Esophagus squamous epithelium (tissue), 5 donors: ENCODE measurements around the gene OR51G2. TPM values are rescaled to one million over a fixed set of nuclear protein-coding genes. Genes with fewer than 3 reads are reported as not detected.

Experiments used
- DNase-seq: peaks from one replicate; lab custom pipeline; 2025; lab: John Stamatoyannopoulos, UW
- H3K27ac ChIP-seq, 4 donors: fragments of 200-600 bp; sonication (generic); one replicate each; pipeline ENCODE4 v1.5.1; 2016 to 2019; ENCODE audit warnings: mild to moderate bottlenecking in 1 of 4
- H3K27me3 ChIP-seq, 4 donors: fragments of 200-600 bp; sonication (generic); 1 replicate in 3 of 4; 2 replicates in 1 of 4; pipeline versions ENCODE4 v1.5.1 to v1.6.0; 2017 to 2021; ENCODE audit warnings: antibody characterized with exemption in 1 of 4
- H3K36me3 ChIP-seq, 3 donors: fragments of 200-600 bp; sonication (generic); one replicate each; pipeline ENCODE4 v1.5.1; 2016 to 2019
- H3K4me1 ChIP-seq, 3 donors: fragments of 200-600 bp; sonication (generic); one replicate each; pipeline ENCODE4 v1.5.1; 2017 to 2019
- H3K4me3 ChIP-seq, 4 donors: fragments of 200-600 bp; sonication (generic); 1 replicate in 3 of 4; 2 replicates in 1 of 4; pipeline ENCODE4 v1.5.1; 2016 to 2019; ENCODE audit warnings: mild to moderate bottlenecking in 2 of 4, moderate library complexity in 1 of 4
- H3K9me3 ChIP-seq, 3 donors: fragments of 200-600 bp; sonication (generic); one replicate each; pipeline ENCODE4 v1.5.1; 2016 to 2019
- CTCF ChIP-seq, 6 experiments: fragments of 450-650 bp in 4 of 6; fragments of 200-600 bp in 2 of 6; sonication (generic) in 2 of 6; IDR thresholded peaks; one replicate each; pipeline ENCODE4 v1.5.1; 2016 to 2019; ENCODE audit warnings: antibody characterized with exemption in 6 of 6, mild to moderate bottlenecking in 4 of 6, moderate library complexity in 4 of 6
- POLR2A ChIP-seq, 4 donors: fragments of 450-650 bp; IDR thresholded peaks; one replicate each; pipeline ENCODE4 v1.6.1; 2017; ENCODE audit warnings: antibody characterized with exemption in 4 of 4, mild to moderate bottlenecking in 4 of 4, moderate library complexity in 3 of 4
- WGBS, 2 donors: methylation state at CpG; one replicate each; pipeline ENCODE4 v1.1.5; 2018; 5-methylcytosine and 5-hydroxymethylcytosine counted together
- intact Hi-C: fragments of 100-400 bp; cut with DNase I; formaldehyde crosslinking; loops from one replicate; pipeline ENCODE4 v1.15.0; 2022
- total RNA-seq, 4 donors: library from RNA; depleted of rRNA; stranded (reverse); fragments of >200 nt; gene quantifications; one replicate each; pipeline ENCODE4 v1.1.0, GENCODE V29; 2016
- donor health status: DM: yes; HTN: yes; CAD: no.

OR51G2 gene
- total RNA-seq, 4 donors from 2014 or later, result not detected

- WGBS, 2 donors, result 83 to 91% methylated on average over 2 of the region's 2 CpGs
- DNase-seq, result no peak
- intact Hi-C loops, result no loop called here
Measured at GRCh38 chr11:4890279-4890678, 28.9 kb downstream of the OR51G2 start.

GRCh38 chr11:4887591-4887990 lies 31.6 kb downstream of the OR51G2 start:
- 0% methylated on average over 1 of the region's 1 CpG for WGBS, 2 donors
- no peak for DNase-seq
- intact Hi-C loops, result no loop called here
- no peaks in the 10 kb centered on the region for H3K9me3 ChIP-seq
- no peaks in the 10 kb centered on the region for H3K27me3 ChIP-seq
- no peak for TF ChIP-seq POLR2A (IDR thresholded peaks at IDR 0.05)
- no peak for TF ChIP-seq CTCF (IDR thresholded peaks at IDR 0.05)
- H3K36me3 ChIP-seq, result no peaks in the 10 kb centered on the region
- H3K4me1 ChIP-seq, result no peaks in the 10 kb centered on the region
- no peak overlapping the region for H3K4me3 ChIP-seq
- no peak overlapping the region for H3K27ac ChIP-seq

More at GRCh38 chr11:4890279-4890678, 28.9 kb downstream of the OR51G2 start:
- H3K27me3 ChIP-seq, result no peaks in the 10 kb centered on the region
- TF ChIP-seq CTCF (IDR thresholded peaks at IDR 0.05) (no peak), POLR2A (IDR thresholded peaks at IDR 0.05) (no peak)
- no peak overlapping the region for H3K4me3 ChIP-seq
- no peaks in the 10 kb centered on the region for H3K9me3 ChIP-seq
- H3K27ac ChIP-seq, result no peak overlapping the region
- no peaks in the 10 kb centered on the region for H3K36me3 ChIP-seq
- H3K4me1 ChIP-seq, result no peaks in the 10 kb centered on the region

- H3K4me1 ChIP-seq, result no peaks in the 10 kb centered on the region
- WGBS, 2 donors, result 25 to 58% methylated on average over 3 of the region's 3 CpGs
- intact Hi-C loops, result no loop called here
Measured at GRCh38 chr11:4886186-4886585, 33.0 kb downstream of the OR51G2 start.

GRCh38 chr11:4884361-4884760 lies 34.8 kb downstream of the OR51G2 start:
- no peak for DNase-seq
- Histone ChIP-seq H3K36me3 (no peaks in the 10 kb centered on the region), H3K27ac (no peak overlapping the region), H3K27me3 (no peaks in the 10 kb centered on the region), H3K9me3 (no peaks in the 10 kb centered on the region), H3K4me1 (no peaks in the 10 kb centered on the region), H3K4me3 (no peak overlapping the region)
- intact Hi-C loops, result no loop called here
- TF ChIP-seq CTCF (IDR thresholded peaks at IDR 0.05) (no peak), POLR2A (IDR thresholded peaks at IDR 0.05) (no peak)
- WGBS, 2 donors, result 60% methylated on average over 3 of the region's 3 CpGs

More at GRCh38 chr11:4886186-4886585, 33.0 kb downstream of the OR51G2 start:
- H3K27ac ChIP-seq, result no peak overlapping the region
- no peak overlapping the region for H3K4me3 ChIP-seq
- H3K27me3 ChIP-seq, result no peaks in the 10 kb centered on the region
- TF ChIP-seq CTCF (IDR thresholded peaks at IDR 0.05) (no peak), POLR2A (IDR thresholded peaks at IDR 0.05) (no peak)
- H3K36me3 ChIP-seq, result no peaks in the 10 kb centered on the region
- DNase-seq, result no peak
- no peaks in the 10 kb centered on the region for H3K9me3 ChIP-seq

GRCh38 chr11:4882543-4882942 lies 36.6 kb downstream of the OR51G2 start:
- Histone ChIP-seq H3K4me3 (no peak overlapping the region), H3K36me3 (no peaks in the 10 kb centered on the region), H3K27me3 (no peaks in the 10 kb centered on the region), H3K4me1 (no peaks in the 10 kb centered on the region), H3K27ac (no peak overlapping the region), H3K9me3 (no peaks in the 10 kb centered on the region)
- WGBS, 2 donors, result 73 to 76% methylated on average over 4 to 5 of the region's 5 CpGs
- intact Hi-C loops, result no loop called here
- no peak for DNase-seq
- TF ChIP-seq POLR2A (IDR thresholded peaks at IDR 0.05), result no peak
- TF ChIP-seq CTCF (IDR thresholded peaks at IDR 0.05), result no peak
